Dermis microvascular lymphatic vessel endothelial cell (primary cell): ENCODE measurements around the gene KPRP. TPM values are rescaled to one million over a fixed set of nuclear protein-coding genes. Genes with fewer than 3 reads are reported as not detected.

Experiments used
- DNase-seq, 2 donors: peaks; one replicate each; pipeline versions ENCODE4 v3.0.0 to v3.0.0-alpha.2; 2010; ENCODE audit warnings: low read depth in 2 of 2
- total RNA-seq: library from RNA; depleted of rRNA; stranded (reverse); fragments of >200 nt; gene quantifications from 2 replicates; pipeline ENCODE4 v1.2.1, GENCODE V29; 2014

Gene KPRP
- total RNA-seq, 1 donor from 2014 or later = not detected

- no peak for DNase-seq
Observed at GRCh38 chr1:152770411-152770810, 12.6 kb downstream of the KPRP start.

- no peak for DNase-seq
Observed at GRCh38 chr1:152774875-152775274, 17.1 kb downstream of the KPRP start, which contains the start of gene LCE1F. TSS of gene LCE1F (plus strand) at chr1:152775140. CDS start at chr1:152776372, 1,232 bp downstream.

- no peak for DNase-seq
Observed at GRCh38 chr1:152776361-152776760, 18.5 kb downstream of the KPRP start.

- DNase-seq = no peak
Observed at GRCh38 chr1:152777510-152778137, 19.8 kb downstream of the KPRP start.

GRCh38 chr1:152783095-152783494 lies 25.3 kb downstream of the KPRP start:
- DNase-seq = no peak

GRCh38 chr1:152786077-152786476 lies 28.3 kb downstream of the KPRP start, which contains the start of gene LCE1E:
TSS of gene LCE1E (plus strand) at chr1:152786257. CDS start at chr1:152787300, 1,043 bp downstream.
- no peak for DNase-seq

- no peak for DNase-seq
Observed at GRCh38 chr1:152795686-152796085, 37.9 kb downstream of the KPRP start.

- DNase-seq = no peak
Observed at GRCh38 chr1:152796421-152796820, 38.6 kb downstream of the KPRP start, which contains the start of gene LCE1D. TSS of gene LCE1D (plus strand) at chr1:152796721. CDS start at chr1:152797795, 1,074 bp downstream.

GRCh38 chr1:152801333-152801732 lies 43.5 kb downstream of the KPRP start:
- DNase-seq = no peak

- DNase-seq = no peak
Observed at GRCh38 chr1:152806576-152806975, 48.8 kb downstream of the KPRP start, which contains the start of gene LCE1C. TSS of gene LCE1C (minus strand) at chr1:152806651. CDS start at chr1:152805478, 1,173 bp downstream.

GRCh38 chr1:152811050-152811449 lies 53.2 kb downstream of the KPRP start:
- DNase-seq = no peak

Other genes starting within 250 kb of the KPRP start
- gene LCE5A, start 247.2 kb upstream of the KPRP start, total RNA-seq = not detected in 2 replicates
- gene CRCT1, start 243.5 kb upstream of the KPRP start, total RNA-seq = not detected in 2 replicates
- not detected in 2 replicates for gene LCE3E, start 191.2 kb upstream of the KPRP start, total RNA-seq
- gene LCE3D, start 177.5 kb upstream of the KPRP start, total RNA-seq = not detected in 2 replicates
- not detected in 2 replicates for gene LCE3C, start 157.8 kb upstream of the KPRP start, total RNA-seq
- gene LCE3B, start 144.2 kb upstream of the KPRP start, total RNA-seq = not detected in 2 replicates
- not detected in 2 replicates for gene LCE3A, start 134.9 kb upstream of the KPRP start, total RNA-seq
- gene LCE2D, start 94.6 kb upstream of the KPRP start, total RNA-seq = not detected in 2 replicates
- gene LCE2C, start 82.7 kb upstream of the KPRP start, total RNA-seq = not detected in 2 replicates
- not detected in 2 replicates for gene LCE2B, start 71.9 kb upstream of the KPRP start, total RNA-seq
- not detected in 2 replicates for gene LCE2A, start 59.7 kb upstream of the KPRP start, total RNA-seq
- not detected in 2 replicates for gene LCE4A, start 49.9 kb upstream of the KPRP start, total RNA-seq
- not detected in 2 replicates for gene LCE1F, start 17.1 kb downstream of the KPRP start, total RNA-seq
- gene LCE1E, start 28.2 kb downstream of the KPRP start, total RNA-seq = not detected in 2 replicates
- gene LCE1D, start 38.7 kb downstream of the KPRP start, total RNA-seq = not detected in 2 replicates
- not detected in 2 replicates for gene LCE1C, start 48.6 kb downstream of the KPRP start, total RNA-seq
- not detected in 2 replicates for gene LCE1B, start 53.9 kb downstream of the KPRP start, total RNA-seq
- gene LCE1A, start 69.4 kb downstream of the KPRP start, total RNA-seq = not detected in 2 replicates
- not detected in 2 replicates for gene LCE6A, start 84.8 kb downstream of the KPRP start, total RNA-seq
- gene LCE7A, start 102.0 kb downstream of the KPRP start, total RNA-seq = not detected in 2 replicates
- gene SMCP, start 120.3 kb downstream of the KPRP start, total RNA-seq = not detected in 2 replicates
- gene IVL, start 150.5 kb downstream of the KPRP start, total RNA-seq = not detected in 2 replicates
- gene SPRR5, start 189.2 kb downstream of the KPRP start, total RNA-seq = not detected in 2 replicates
- not detected in 2 replicates for gene SPRR4, start 212.6 kb downstream of the KPRP start, total RNA-seq
- not detected in 2 replicates for gene SPRR1A, start 226.1 kb downstream of the KPRP start, total RNA-seq
- gene SPRR3, start 243.7 kb downstream of the KPRP start, total RNA-seq = not detected in 2 replicates